MCF 10A (cell line): Measurements from ENCODE around the gene TAPBP. TPM values are rescaled to one million over a fixed set of nuclear protein-coding genes. Genes with fewer than 3 reads are reported as not detected.

Source experiments
- BruUV-seq: library from RNA; stranded (reverse); fragments of 400-500 nt; replicated peaks from 2 replicates; lab custom pipeline; 2021; lab: Mats Ljungman, UMichigan
- CTCF ChIA-PET: fragments of 300-600 bp; sonication (Branson Sonifier 250); formaldehyde crosslinking; extraction: SDS; loops from one replicate; lab custom pipeline; 2021; ENCODE audit warnings: antibody characterized with exemption, inconsistent platforms; lab: Yijun Ruan, JAX
- POLR2A ChIA-PET: fragments of 300-600, 350-650 bp; sonication (Branson Sonifier 250); formaldehyde crosslinking; extraction: SDS; loops from one replicate; lab custom pipeline; 2020; ENCODE audit warnings: antibody characterized with exemption, inconsistent platforms; lab: Yijun Ruan, JAX
- DNase-seq: peaks from one replicate; pipeline ENCODE4 v3.0.0-alpha.2; 2018; ENCODE audit not compliant: unreplicated experiment
- H3K27ac Mint-ChIP-seq: one replicate; pipeline ENCODE4 v1.8.0; 2022; ENCODE audit warnings: mild to moderate bottlenecking, low read depth, mixed read lengths; ENCODE audit not compliant: unreplicated experiment
- H3K27me3 Mint-ChIP-seq: one replicate; pipeline ENCODE4 v1.8.0; 2022; ENCODE audit warnings: mixed read lengths; ENCODE audit not compliant: insufficient read depth, unreplicated experiment
- H3K36me3 Mint-ChIP-seq: one replicate; pipeline ENCODE4 v1.8.0; 2022; ENCODE audit warnings: mild to moderate bottlenecking, moderate library complexity, mixed read lengths; ENCODE audit not compliant: insufficient read depth, unreplicated experiment
- H3K4me1 Mint-ChIP-seq: one replicate; pipeline ENCODE4 v1.8.0; 2022; ENCODE audit warnings: mixed read lengths; ENCODE audit not compliant: insufficient read depth, unreplicated experiment
- H3K4me3 Mint-ChIP-seq: one replicate; pipeline ENCODE4 v1.8.0; 2022; ENCODE audit warnings: mild to moderate bottlenecking, moderate library complexity, mixed read lengths; ENCODE audit not compliant: unreplicated experiment
- H3K9me3 Mint-ChIP-seq: one replicate; pipeline ENCODE4 v1.8.0; 2022; ENCODE audit warnings: mixed read lengths; ENCODE audit not compliant: unreplicated experiment
- CTCF ChIP-seq: fragments of 200-600 bp; IDR thresholded peaks from one replicate; pipeline ENCODE4 v1.8.0; 2022; ENCODE audit warnings: antibody characterized with exemption, mild to moderate bottlenecking; ENCODE audit not compliant: unreplicated experiment
- intact Hi-C: fragments of 100-400 bp; cut with micrococcal nuclease; formaldehyde crosslinking; loops from 2 replicates; pipeline ENCODE4 v1.14.1; 2022
- total RNA-seq: library from RNA; stranded (reverse); gene quantifications from 2 replicates; pipeline ENCODE4 v1.2.3, GENCODE V29; 2022

The TAPBP gene
- total RNA-seq, 1 experiment from 2014 or later: 84.9 TPM

GRCh38 chr6:33295621-33296369 is 18.1 kb downstream of the TAPBP start:
- intact Hi-C loops: loop anchor here (5.0 kb wide), 2 partner anchors 93 to 132 kb away; partner anchors contain the start of genes HSD17B8, RXRB and SLC39A7
- no peak overlapping the region for H3K27ac Mint-ChIP-seq
- POLR2A ChIA-PET: interaction anchor here (1.4 to 5.5 kb wide), 5 partner anchors 6 to 78 kb away, joined by 4 to 84 read pairs (median 31); partner anchors contain the start of genes B3GALT4, PFDN6, RPS18 and TAPBP
- no peak for DNase-seq
- H3K36me3 Mint-ChIP-seq: peaks cover 41% of the 10 kb centered on the region
- H3K27me3 Mint-ChIP-seq: no peaks in the 10 kb centered on the region
- BruUV-seq: no TSS peak
- H3K9me3 Mint-ChIP-seq: no peaks in the 10 kb centered on the region
- no peak for TF ChIP-seq CTCF
- H3K4me1 Mint-ChIP-seq: peaks cover 21% of the 10 kb centered on the region
- peak overlapping the region; percentile 48 for H3K4me3 Mint-ChIP-seq
- CTCF ChIA-PET: interaction anchor here (1.3 kb wide), 1 partner anchor 16 kb away, joined by 4 read pairs; no protein-coding TSS in a partner anchor

GRCh38 chr6:33294086-33294823 is 19.6 kb downstream of the TAPBP start:
- Mint-ChIP-seq H3K9me3 (no peaks in the 10 kb centered on the region), H3K4me1 (peaks cover 28% of the 10 kb centered on the region), H3K27ac (no peak overlapping the region), H3K36me3 (peaks cover 31% of the 10 kb centered on the region), H3K4me3 (no peak overlapping the region), H3K27me3 (no peaks in the 10 kb centered on the region)
- CTCF ChIA-PET: no interaction called here
- intact Hi-C loops: no loop called here
- no peak for DNase-seq
- no peak for TF ChIP-seq CTCF
- POLR2A ChIA-PET: interaction anchor here (0.7 kb wide), 1 partner anchor 416 kb away, joined by 3 read pairs; no protein-coding TSS in a partner anchor
- BruUV-seq: no TSS peak

GRCh38 chr6:33292996-33293682 is 20.7 kb downstream of the TAPBP start:
- intact Hi-C loops: no loop called here
- ChIA-PET CTCF (interaction anchor here (0.6 to 1.7 kb wide), 2 partner anchors 45 to 247 kb away, joined by 4 to 5 read pairs; no protein-coding TSS in a partner anchor), POLR2A (interaction anchor here (0.7 to 7.1 kb wide), 4 partner anchors 16 to 417 kb away, joined by 3 to 148 read pairs (median 8); partner anchors contain the start of genes B3GALT4, RPS18 and VPS52)
- Mint-ChIP-seq H3K4me3 (no peak overlapping the region), H3K9me3 (no peaks in the 10 kb centered on the region), H3K27me3 (no peaks in the 10 kb centered on the region), H3K4me1 (peaks cover 25% of the 10 kb centered on the region), H3K27ac (no peak overlapping the region), H3K36me3 (peaks cover 30% of the 10 kb centered on the region)
- BruUV-seq: no TSS peak
- DNase-seq: no peak
- no peak for TF ChIP-seq CTCF
